ENCODE measurements around the gene RMI1. TPM values are rescaled to one million over a fixed set of nuclear protein-coding genes. Genes with fewer than 3 reads are reported as not detected.

RMI1 gene
- total RNA-seq, 1 experiment from 2014 or later = 6.6 TPM

DNA sequence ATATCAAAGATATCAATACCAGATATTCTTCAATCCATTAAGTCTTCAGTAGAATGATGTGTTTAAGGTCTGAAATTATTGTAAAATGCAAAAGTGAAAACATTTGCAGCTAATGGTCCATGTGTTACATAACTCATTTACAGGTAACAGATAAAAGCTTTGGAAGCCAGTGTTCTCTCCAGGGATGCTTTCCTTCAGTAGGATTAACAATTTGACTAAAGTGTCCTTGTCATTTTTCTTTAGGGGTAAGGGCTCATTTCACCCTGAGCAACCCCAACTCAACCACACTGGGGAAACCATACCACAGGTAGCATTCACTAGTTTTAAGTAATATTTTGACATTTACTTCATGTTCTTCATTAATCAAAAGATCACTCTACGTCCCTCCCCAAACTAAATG, 13.5 kb upstream of the RMI1 start:
- no peak for DNase-seq (ENCODE audit: low read depth)

DNA sequence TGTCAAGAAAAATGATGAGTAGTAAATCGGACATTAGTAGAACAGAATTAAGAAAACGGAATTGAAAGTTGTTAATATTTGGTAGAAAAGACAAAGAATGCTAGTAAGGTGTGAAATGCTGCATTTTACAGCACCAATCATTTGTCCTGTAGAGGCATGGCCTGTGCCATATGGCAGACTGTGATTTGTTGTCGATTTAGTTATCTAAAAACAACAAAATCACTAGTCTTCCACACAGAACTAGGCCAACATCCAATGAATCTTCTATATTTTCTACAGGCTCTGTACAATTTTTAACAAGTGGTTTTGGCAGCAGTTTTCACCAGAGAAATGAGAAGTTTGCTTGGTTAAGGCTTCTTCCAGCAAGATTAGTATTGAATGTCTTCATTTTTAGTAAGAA, 11.0 kb upstream of the RMI1 start:
- no peak for DNase-seq (ENCODE audit: low read depth)

- DNase-seq (ENCODE audit: low read depth) = no peak
Observed at GRCh38 chr9:83971485-83971884, 9.1 kb upstream of the RMI1 start.

DNA sequence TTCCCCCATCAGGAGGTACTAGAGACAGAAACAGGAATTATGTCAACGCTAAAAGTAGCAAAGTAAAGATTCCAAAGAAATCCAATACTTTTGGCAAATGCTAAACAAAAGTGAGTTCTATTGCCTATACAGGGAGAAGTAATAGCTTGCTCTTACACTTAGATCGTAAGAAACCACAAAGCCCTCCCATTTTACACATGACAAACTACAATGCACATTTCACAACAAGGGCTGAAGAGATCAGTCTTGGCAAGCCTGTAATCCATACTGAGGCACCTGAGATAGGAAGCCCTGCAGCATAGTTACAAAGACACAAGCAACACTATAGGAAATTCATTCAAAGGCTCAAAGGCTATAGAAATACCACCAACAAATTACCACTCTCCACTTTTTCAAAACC, 8.3 kb upstream of the RMI1 start:
- DNase-seq (ENCODE audit: low read depth) = no peak

DNA sequence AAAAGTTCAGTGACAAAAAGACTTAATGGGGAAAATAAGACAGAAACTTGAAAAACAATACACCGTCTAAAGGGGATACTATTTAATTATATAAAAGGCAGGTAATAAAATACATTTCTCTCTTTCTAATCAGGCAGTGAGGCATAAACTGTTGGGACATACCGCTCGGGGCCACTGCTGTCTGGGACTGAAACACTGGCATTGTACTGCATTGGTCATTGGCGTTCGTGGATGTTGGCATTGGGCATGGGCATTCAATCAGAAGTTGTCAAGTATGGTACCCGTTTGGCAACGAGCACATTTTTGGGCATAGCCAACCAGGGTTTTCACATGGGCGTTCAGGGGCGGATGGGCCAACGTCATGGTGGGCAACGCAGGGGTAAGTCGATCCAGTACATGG, 5.3 kb upstream of the RMI1 start:
- no peak for DNase-seq (ENCODE audit: low read depth)

- DNase-seq (ENCODE audit: low read depth) = no peak
Observed at GRCh38 chr9:83976372-83976771, 4.2 kb upstream of the RMI1 start.

DNA sequence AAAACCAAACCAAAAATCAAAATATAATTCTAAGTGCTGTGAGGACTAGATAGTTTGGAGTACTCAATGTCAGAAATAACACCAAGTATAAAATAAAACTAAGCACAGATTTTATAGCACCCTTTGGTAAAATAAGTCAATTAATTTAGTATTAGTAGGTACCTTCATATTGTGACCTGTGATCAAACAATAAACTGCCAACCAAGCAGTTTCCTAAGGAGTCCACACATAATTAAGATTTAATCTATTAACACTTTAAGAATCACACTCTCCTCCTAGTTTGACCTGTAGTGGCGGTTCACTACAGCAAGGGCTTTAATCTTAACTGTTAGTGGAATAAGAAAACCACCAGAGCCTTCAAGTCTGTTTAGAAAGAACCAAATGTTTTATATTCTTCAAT, 3.4 kb upstream of the RMI1 start:
- no peak for DNase-seq (ENCODE audit: low read depth)

DNA sequence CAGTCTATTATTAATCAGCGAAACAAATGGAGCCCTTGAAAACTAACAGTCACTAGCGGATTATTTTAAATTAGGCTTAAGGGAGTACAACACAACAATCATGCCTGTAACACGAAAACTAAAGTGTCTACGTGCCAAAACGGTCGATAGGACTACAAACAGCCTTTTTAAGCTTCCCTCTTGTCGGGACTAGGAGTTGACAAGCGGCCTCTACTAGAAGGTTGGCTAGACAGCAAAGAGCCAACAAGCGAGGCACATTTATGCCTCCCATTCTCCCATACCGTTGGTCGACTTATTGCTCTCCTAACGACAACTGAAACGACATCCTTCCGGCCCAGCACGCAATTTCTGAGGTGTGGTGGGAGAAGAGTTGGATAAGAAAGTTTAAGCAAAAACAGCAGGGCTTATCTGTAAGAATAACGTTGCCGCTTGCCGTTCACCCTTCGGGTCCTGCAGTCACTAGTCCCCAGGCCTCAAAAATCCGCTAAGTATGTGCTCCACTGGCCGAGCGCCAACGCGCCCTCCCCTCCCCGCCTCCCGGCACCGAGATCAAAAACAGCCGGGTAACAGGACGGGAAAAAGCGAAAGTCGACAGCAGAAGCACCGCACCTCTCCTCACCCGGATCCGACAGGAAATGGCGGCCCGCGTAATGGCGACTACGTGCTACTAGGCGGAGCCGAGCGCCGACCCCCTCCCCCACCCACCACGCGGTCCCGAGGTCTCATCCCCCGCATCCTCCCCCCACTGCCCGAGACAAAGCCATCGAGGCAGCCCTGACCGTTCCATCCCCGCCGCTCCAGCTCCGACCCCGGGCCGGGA, 1.4 kb upstream of the RMI1 start:
- peak; percentile 75 for DNase-seq (ENCODE audit: low read depth)

GRCh38 chr9:83979812-83980394, 702 bp upstream of the RMI1 start, which contains the start of gene HNRNPK:
Gene HNRNPK, minus strand, starts transcription at chr9:83980215. Its CDS starts 1,963 bp downstream, at chr9:83978252.
- DNase-seq (ENCODE audit: low read depth) = peak; percentile 97

- peak; percentile 39 for DNase-seq (ENCODE audit: low read depth)
Observed at GRCh38 chr9:83981126-83981871, 694 bp downstream of the RMI1 start.

GRCh38 chr9:83986195-83986594, 5.6 kb downstream of the RMI1 start:
- no peak for DNase-seq (ENCODE audit: low read depth)

- peak; percentile 55 for DNase-seq (ENCODE audit: low read depth)
Observed at GRCh38 chr9:83986765-83987401, 6.3 kb downstream of the RMI1 start.

- DNase-seq (ENCODE audit: low read depth) = no peak
Observed at GRCh38 chr9:83987402-83987791, 6.8 kb downstream of the RMI1 start.

DNA sequence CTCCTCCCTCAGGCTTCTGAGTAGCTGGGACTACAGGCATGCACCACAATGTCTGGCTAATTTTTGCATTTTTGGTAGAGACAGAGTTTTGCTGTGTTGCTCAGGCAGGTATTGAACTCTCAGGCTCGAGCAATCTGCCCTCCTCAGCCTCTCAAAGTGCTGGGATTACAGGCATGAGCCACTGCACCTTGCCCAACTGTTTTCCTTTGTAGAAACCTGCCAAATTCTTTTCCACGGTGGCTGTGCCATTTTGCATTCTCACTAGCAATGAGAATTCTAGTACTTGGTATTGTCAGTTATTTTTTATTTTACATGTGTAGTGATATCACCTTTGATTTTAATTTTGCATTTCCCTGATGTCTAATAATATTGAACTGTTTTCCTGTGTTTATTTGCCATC, 7.8 kb downstream of the RMI1 start:
- DNase-seq (ENCODE audit: low read depth) = no peak

GRCh38 chr9:83991355-83991754, 10.8 kb downstream of the RMI1 start:
- DNase-seq (ENCODE audit: low read depth) = no peak

DNA sequence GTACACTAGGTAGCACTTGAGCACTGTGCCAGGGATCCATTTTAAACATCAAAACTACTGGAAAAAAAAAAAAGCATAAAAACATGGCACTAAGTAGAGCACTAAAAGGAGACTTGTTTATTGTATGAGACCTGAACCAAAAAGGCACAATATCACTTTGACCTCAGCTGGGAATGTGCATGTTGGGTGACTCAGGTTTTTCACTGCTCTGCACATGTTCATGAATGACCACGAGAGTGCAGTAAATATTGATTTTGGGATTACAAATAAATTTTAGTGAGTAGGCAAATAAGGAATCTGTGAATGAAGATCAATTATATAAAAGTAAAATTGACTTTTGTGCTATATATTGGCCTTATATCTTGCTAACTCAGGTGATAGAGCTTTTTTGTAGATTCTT, 11.8 kb downstream of the RMI1 start:
- DNase-seq (ENCODE audit: low read depth) = peak; percentile 5

DNA sequence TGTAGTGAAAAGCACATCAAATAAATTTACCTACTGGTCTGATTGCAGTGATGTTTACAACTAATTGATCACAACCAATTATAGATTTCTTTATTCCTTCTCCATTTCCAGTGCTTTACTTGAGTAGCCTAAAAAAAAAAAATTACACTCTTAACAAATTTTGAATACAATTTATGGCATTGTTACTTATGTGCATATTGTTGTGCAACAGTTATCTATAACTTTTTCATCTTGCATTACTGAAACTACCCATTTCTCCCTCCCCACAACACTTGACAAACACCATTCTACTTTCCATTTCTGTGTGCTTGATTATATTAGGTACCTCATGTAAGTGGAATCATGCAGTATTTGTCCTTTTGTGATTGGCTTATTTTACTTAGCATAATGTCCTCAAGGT, 12.3 kb downstream of the RMI1 start:
- DNase-seq (ENCODE audit: low read depth) = no peak

DNA sequence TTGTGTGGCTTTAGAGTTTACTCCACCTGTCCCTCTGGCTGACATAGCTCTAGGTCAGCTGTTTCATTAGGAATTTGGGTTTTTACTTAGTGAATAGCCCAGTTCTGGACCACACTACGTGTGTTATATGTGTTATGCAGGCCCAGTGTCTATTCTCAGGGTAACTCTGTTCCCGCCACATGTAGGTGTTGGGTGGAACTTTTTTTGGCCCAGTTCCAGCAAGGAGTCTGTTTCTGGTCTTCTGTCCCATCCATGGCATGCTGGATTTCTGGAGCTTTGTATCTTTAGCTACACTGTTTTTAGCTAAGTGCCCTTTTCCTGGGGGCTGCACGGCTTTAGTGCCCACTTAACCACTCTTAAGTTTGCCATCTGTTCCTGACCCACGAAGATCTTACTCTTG, 15.5 kb downstream of the RMI1 start:
- no peak for DNase-seq (ENCODE audit: low read depth)

DNA sequence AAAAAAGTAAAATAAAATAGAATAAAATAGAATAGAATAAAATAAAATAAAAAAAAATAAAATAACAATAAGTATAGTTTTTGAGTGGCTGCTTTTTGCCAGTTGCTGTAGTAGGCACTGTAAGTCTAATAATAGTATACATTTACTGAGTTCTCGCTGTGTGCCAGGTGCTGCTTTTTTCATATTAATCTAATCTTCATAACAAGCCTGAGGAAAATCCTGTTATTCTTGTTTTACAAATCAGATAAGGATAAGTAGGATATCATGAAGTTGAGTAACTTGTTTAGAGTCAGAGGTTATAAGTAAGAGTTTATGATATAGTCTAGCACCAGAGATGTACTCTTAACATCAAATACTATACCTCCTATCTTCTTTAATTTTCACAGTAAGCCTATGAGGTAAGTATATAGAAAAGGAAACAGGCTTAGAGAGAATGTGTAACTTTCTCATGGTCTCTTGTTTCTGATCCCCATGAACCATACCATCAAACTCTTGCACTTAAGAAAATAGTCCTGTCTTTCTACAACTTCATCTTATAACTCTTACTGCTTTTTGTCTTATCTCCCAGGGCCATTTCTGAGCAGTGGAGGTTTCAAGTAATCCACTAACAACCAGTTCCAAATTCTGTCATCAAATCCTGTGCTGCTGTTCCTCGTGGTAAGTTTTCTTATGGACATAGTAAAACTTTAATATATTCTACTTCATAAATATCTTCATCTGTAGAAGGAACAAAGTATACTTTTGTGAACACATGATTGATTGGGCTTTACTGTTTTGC, 18.7 kb downstream of the RMI1 start:
- no peak for DNase-seq (ENCODE audit: low read depth)

- no peak for DNase-seq (ENCODE audit: low read depth)
Observed at GRCh38 chr9:84000186-84000585, 19.6 kb downstream of the RMI1 start.

DNA sequence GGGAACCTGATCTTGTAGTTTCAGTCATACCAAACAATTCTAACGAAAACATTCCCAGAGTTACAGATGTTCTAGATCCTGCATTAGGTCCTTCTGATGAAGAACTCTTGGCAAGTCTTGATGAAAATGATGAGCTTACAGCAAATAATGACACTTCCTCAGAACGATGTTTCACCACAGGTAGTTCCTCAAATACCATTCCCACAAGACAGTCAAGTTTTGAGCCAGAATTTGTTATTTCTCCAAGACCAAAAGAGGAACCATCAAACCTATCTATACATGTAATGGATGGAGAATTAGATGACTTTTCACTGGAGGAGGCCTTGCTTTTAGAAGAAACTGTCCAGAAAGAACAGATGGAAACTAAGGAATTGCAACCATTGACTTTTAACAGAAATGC, 21.0 kb downstream of the RMI1 start:
- DNase-seq (ENCODE audit: low read depth) = no peak

DNA sequence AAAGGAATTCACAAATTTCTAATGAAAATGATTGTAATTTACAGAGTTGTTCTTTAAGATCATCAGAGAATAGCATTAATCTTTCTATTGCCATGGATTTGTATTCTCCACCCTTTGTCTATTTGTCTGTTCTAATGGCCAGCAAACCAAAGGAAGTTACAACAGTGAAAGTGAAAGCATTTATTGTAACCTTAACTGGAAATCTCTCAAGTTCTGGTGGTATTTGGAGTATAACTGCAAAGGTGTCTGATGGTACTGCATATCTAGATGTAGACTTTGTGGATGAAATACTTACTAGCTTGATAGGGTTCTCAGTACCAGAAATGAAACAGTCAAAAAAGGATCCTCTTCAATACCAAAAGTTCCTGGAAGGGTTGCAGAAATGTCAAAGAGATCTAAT, 21.7 kb downstream of the RMI1 start:
- DNase-seq (ENCODE audit: low read depth) = peak; percentile 35

Data from RPMI7951 (cell line).